CD4-positive, alpha-beta T cell (primary cell): ENCODE measurements around the gene DRD3. TPM values are rescaled to one million over a fixed set of nuclear protein-coding genes. Genes with fewer than 3 reads are reported as not detected.

Source experiments
- ATAC-seq: fragments of 200-7000 bp; cut with Tn5 transposase; one replicate; pipeline ENCODE4 v1.10.0; 2022; ENCODE audit warnings: mild to moderate bottlenecking; ENCODE audit not compliant: poor library complexity
- CTCF ChIA-PET: fragments of 350-600 bp; sonication (Branson Sonifier 250); formaldehyde crosslinking; loops from one replicate; lab custom pipeline; 2021; ENCODE audit warnings: antibody characterized with exemption, inconsistent platforms; lab: Charles Lee
- POLR2A ChIA-PET: fragments of 350-600 bp; sonication (Branson Sonifier 250); formaldehyde crosslinking; loops from one replicate; lab custom pipeline; 2021; ENCODE audit warnings: antibody characterized with exemption, inconsistent platforms; lab: Charles Lee
- DNase-seq, 14 experiments: peaks; one replicate each; pipeline ENCODE4 v3.0.0-alpha.2; 2013 to 2020; ENCODE audit warnings: mixed read lengths in 2 of 14
- H3K27ac ChIP-seq, 2 donors: one replicate each; pipeline versions ENCODE4 v1.5.1 to v1.7.0; 2013; ENCODE audit warnings: low read length in 2 of 2, low read depth in 1 of 2, mild to moderate bottlenecking in 1 of 2
- H3K27me3 ChIP-seq, 2 experiments: 1 replicate in 1 of 2; 2 replicates in 1 of 2; pipeline versions ENCODE4 v1.6.1 to v1.7.0; 2013; ENCODE audit warnings: low read length in 2 of 2, control low read depth in 1 of 2, mild to moderate bottlenecking in 1 of 2, moderate library complexity in 1 of 2; ENCODE audit not compliant: insufficient read depth in 2 of 2, control insufficient read depth in 1 of 2
- H3K36me3 ChIP-seq: one replicate; pipeline ENCODE4 v1.6.1; 2013; ENCODE audit warnings: low read length, control low read depth; ENCODE audit not compliant: insufficient read depth
- H3K4me1 ChIP-seq: one replicate; pipeline ENCODE4 v1.6.1; 2013; ENCODE audit warnings: low read length, control low read depth; ENCODE audit not compliant: insufficient read depth
- H3K4me3 ChIP-seq: one replicate; pipeline ENCODE4 v1.5.1; 2013; ENCODE audit warnings: mild to moderate bottlenecking, low read length, moderate library complexity
- H3K9me3 ChIP-seq, 2 experiments: 1 replicate in 1 of 2; 2 replicates in 1 of 2; pipeline versions ENCODE4 v1.6.1 to v1.7.0; 2013; ENCODE audit warnings: low read length in 2 of 2, mild to moderate bottlenecking in 2 of 2, control low read depth in 1 of 2, moderate library complexity in 1 of 2; ENCODE audit not compliant: control insufficient read depth in 1 of 2, insufficient read depth in 1 of 2
- H3K27ac Mint-ChIP-seq: one replicate; pipeline ENCODE4 v1.8.0; 2020; ENCODE audit warnings: mixed read lengths
- H3K27me3 Mint-ChIP-seq: one replicate; pipeline ENCODE4 v1.8.0; 2021; ENCODE audit warnings: mixed read lengths
- H3K36me3 Mint-ChIP-seq: one replicate; pipeline ENCODE4 v1.8.0; 2021; ENCODE audit warnings: low read depth, mixed read lengths
- H3K4me1 Mint-ChIP-seq: one replicate; pipeline ENCODE4 v1.8.0; 2021; ENCODE audit warnings: low read depth, mixed read lengths
- H3K4me3 Mint-ChIP-seq: one replicate; pipeline ENCODE4 v1.8.0; 2020; ENCODE audit warnings: mild to moderate bottlenecking, mixed read lengths
- H3K9me3 Mint-ChIP-seq: one replicate; pipeline ENCODE4 v1.8.0; 2020; ENCODE audit warnings: mixed read lengths
- CTCF ChIP-seq: fragments of 200-600 bp; IDR thresholded peaks from one replicate; pipeline ENCODE4 v1.8.0; 2022; ENCODE audit warnings: antibody characterized with exemption, mild to moderate bottlenecking
- intact Hi-C, 2 experiments: fragments of 100-400 bp; cut with DNase I in 1 of 2; cut with micrococcal nuclease in 1 of 2; formaldehyde crosslinking; loops; one replicate each; pipeline versions ENCODE4 v1.15.1 to v1.9.0; 2023 to 2025; cut with DNase I, micrococcal nuclease
- total RNA-seq, 174 experiments: library from RNA in 2 of 174; stranded (reverse) in 2 of 174; gene quantifications; one replicate each; pipeline ENCODE4 v1.2.3 and lab custom pipeline; 2021 to 2026

DRD3 gene
- total RNA-seq, 2 experiments from 2014 or later = not detected

DNA sequence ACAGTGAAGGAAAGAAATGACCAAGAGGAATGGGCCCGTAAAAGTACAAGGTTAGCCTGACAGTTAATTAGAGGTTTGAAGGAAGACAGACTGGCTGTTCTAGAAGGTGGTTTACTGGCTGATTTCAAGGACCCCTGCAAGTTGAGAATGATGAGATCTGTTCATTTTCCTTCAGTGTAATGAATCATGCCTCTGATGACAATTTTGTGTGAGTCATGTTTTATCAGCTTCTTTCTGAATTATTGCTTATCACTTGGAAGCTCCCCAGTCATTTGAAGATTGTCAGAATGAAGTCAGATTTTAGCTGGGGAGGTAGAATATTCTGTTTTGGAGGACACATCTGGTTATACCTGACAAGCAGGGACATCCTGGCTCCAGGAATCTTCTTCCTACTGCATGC, 50.6 kb downstream of the DRD3 start:
- H3K9me3 Mint-ChIP-seq = no peaks in the 10 kb centered on the region
- no peak overlapping the region for H3K27ac Mint-ChIP-seq
- H3K4me1 ChIP-seq = no peaks in the 10 kb centered on the region
- H3K36me3 Mint-ChIP-seq = no peaks in the 10 kb centered on the region
- H3K27me3 Mint-ChIP-seq = no peaks in the 10 kb centered on the region
- no peaks in the 10 kb centered on the region for H3K36me3 ChIP-seq
- H3K4me1 Mint-ChIP-seq = no peaks in the 10 kb centered on the region
- no peak overlapping the region for H3K27ac ChIP-seq
- peaks cover 0 to under 1% of the 10 kb centered on the region in 2 experiments for H3K27me3 ChIP-seq
- ChIA-PET CTCF (no interaction called here), POLR2A (no interaction called here)
- H3K4me3 ChIP-seq = no peak overlapping the region
- intact Hi-C loops = no loop called here
- TF ChIP-seq CTCF = no peak
- no peak overlapping the region for H3K4me3 Mint-ChIP-seq
- DNase-seq (no peak), ATAC-seq (no peak)
- H3K9me3 ChIP-seq = no peaks in the 10 kb centered on the region

DNA sequence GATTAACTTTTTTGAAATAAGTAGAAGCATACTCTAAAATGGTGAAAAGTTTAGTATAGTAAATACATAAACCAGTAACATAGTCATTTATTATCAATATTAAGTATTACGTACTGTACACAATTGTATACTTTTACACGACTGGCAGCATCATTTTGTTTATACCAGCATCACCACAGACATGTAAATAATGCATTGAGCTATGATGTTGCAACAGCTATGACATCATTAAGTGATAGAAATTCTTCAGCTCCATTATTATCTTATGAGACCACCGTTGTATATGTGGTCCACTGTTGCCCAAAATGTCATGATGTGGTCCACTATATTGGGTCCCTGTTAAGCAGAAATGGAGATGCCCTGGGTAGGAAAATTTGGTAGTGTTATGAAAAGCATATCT, 51.3 kb downstream of the DRD3 start:
- Histone ChIP-seq H3K36me3 (no peaks in the 10 kb centered on the region), H3K27me3 (peaks cover 0 to 3% of the 10 kb centered on the region in 2 experiments), H3K4me3 (no peak overlapping the region), H3K9me3 (no peaks in the 10 kb centered on the region), H3K4me1 (no peaks in the 10 kb centered on the region), H3K27ac (no peak overlapping the region)
- no peaks in the 10 kb centered on the region for H3K9me3 Mint-ChIP-seq
- no peak overlapping the region for H3K4me3 Mint-ChIP-seq
- CTCF ChIA-PET = interaction anchor here (1.2 kb wide), 1 partner anchor 602 kb away, joined by 3 read pairs; no protein-coding TSS in a partner anchor
- no peaks in the 10 kb centered on the region for H3K27me3 Mint-ChIP-seq
- H3K36me3 Mint-ChIP-seq = no peaks in the 10 kb centered on the region
- POLR2A ChIA-PET = no interaction called here
- no peak for TF ChIP-seq CTCF
- ATAC-seq = no peak
- intact Hi-C loops = no loop called here
- H3K4me1 Mint-ChIP-seq = no peaks in the 10 kb centered on the region
- no peak for DNase-seq
- no peak overlapping the region for H3K27ac Mint-ChIP-seq

- no peak overlapping the region for H3K27ac ChIP-seq
- H3K36me3 ChIP-seq = no peaks in the 10 kb centered on the region
- no peak for TF ChIP-seq CTCF
- no peaks in the 10 kb centered on the region for H3K9me3 ChIP-seq
- Mint-ChIP-seq H3K4me3 (no peak overlapping the region), H3K27ac (no peak overlapping the region), H3K27me3 (no peaks in the 10 kb centered on the region), H3K4me1 (no peaks in the 10 kb centered on the region), H3K36me3 (no peaks in the 10 kb centered on the region), H3K9me3 (no peaks in the 10 kb centered on the region)
- DNase-seq (no peak), ATAC-seq (no peak)
- H3K4me1 ChIP-seq = no peaks in the 10 kb centered on the region
- intact Hi-C loops = no loop called here
- H3K4me3 ChIP-seq = no peak overlapping the region
- POLR2A ChIA-PET = no interaction called here
- H3K27me3 ChIP-seq = peaks cover 0 to 3% of the 10 kb centered on the region in 2 experiments
- CTCF ChIA-PET = interaction anchor here (1.2 kb wide), 1 partner anchor 603 kb away, joined by 3 read pairs; no protein-coding TSS in a partner anchor
Observed at GRCh38 chr3:114126461-114126860, 52.4 kb downstream of the DRD3 start.
